Kidney (tissue), 14 donors: Measurements from ENCODE around the gene IL4R. TPM values are rescaled to one million over a fixed set of nuclear protein-coding genes. Genes with fewer than 3 reads are reported as not detected.

Experiments
- DNase-seq, 5 donors: peaks; one replicate each; pipeline ENCODE4 v3.0.0-alpha.2; 2013 to 2020
- FAIRE-seq: peaks from 2 replicates; lab custom pipeline; 2012; peaks lifted over from hg19 to GRCh38; lab: Jason Lieb, UNC
- H3K27ac ChIP-seq, 2 donors: one replicate each; pipeline ENCODE4 v1.7.0; 2013; ENCODE audit warnings: low read depth in 2 of 2, low read length in 2 of 2, inconsistent platforms in 1 of 2
- H3K27me3 ChIP-seq: one replicate; pipeline ENCODE4 v1.7.1; 2013; ENCODE audit warnings: low read length, inconsistent platforms; ENCODE audit not compliant: control insufficient read depth, insufficient read depth
- H3K36me3 ChIP-seq, 3 donors: one replicate each; pipeline versions ENCODE4 v1.7.0 to v1.7.1; 2013; ENCODE audit warnings: low read length in 3 of 3, control low read depth in 1 of 3, inconsistent platforms in 1 of 3; ENCODE audit not compliant: insufficient read depth in 3 of 3, control insufficient read depth in 2 of 3
- H3K4me1 ChIP-seq, 3 donors: one replicate each; pipeline versions ENCODE4 v1.7.0 to v1.7.1; 2013; ENCODE audit warnings: low read length in 3 of 3, inconsistent platforms in 1 of 3, low read depth in 1 of 3; ENCODE audit not compliant: control insufficient read depth in 2 of 3, insufficient read depth in 2 of 3
- H3K4me3 ChIP-seq, 3 donors: one replicate each; pipeline versions ENCODE4 v1.7.0 to v1.8.1; 2013; ENCODE audit warnings: low read length in 3 of 3, control low read depth in 1 of 3, inconsistent platforms in 1 of 3
- H3K9ac ChIP-seq, 3 donors: one replicate each; pipeline versions ENCODE4 v1.7.0 to v1.7.1; 2013; ENCODE audit warnings: low read length in 3 of 3, control low read depth in 1 of 3, inconsistent platforms in 1 of 3
- H3K9me3 ChIP-seq, 3 donors: one replicate each; pipeline versions ENCODE4 v1.7.0 to v1.7.1; 2013; ENCODE audit warnings: low read length in 3 of 3, control low read depth in 1 of 3, inconsistent platforms in 1 of 3; ENCODE audit not compliant: control insufficient read depth in 2 of 3, insufficient read depth in 1 of 3
- CTCF ChIP-seq: IDR thresholded peaks from 3 replicates; pipeline ENCODE4 v1.5.1; 2012; ENCODE audit warnings: mild to moderate bottlenecking, moderate library complexity, borderline replicate concordance; ENCODE audit not compliant: insufficient read depth; ENCODE audit errors: extremely low read depth
- intact Hi-C: fragments of 100-400 bp; cut with DNase I; formaldehyde crosslinking; loops from one replicate; pipeline ENCODE4 v1.11.1; 2022
- polyA plus RNA-seq: library from polyadenylated mRNA; stranded (reverse); fragments of 350-450 nt; fragmentation: Illumina TruSeq; extraction: RNeasy Lipid Tissue Mini Kit (QIAGEN cat#74804); gene quantifications from one replicate; pipeline ENCODE4 v1.2.3, GENCODE V29; 2014; ENCODE audit warnings: low read depth, low replicate concordance; ENCODE audit not compliant: insufficient read depth
- total RNA-seq: library from RNA; stranded (reverse); fragmentation: NEBNext Ultra II Directional; extraction: Animal tissue kit (Norgen Biotek cat#: 25700); gene quantifications from one replicate; pipeline ENCODE4 v1.2.1, GENCODE V29; 2021
- donor health status: control.
- donor health status: control.
- donor health status: control.
- donor health status: control.
- donor health status: control.
- donor health status: DM: yes; HTN: yes; CAD: no.
- donor health status: Normal renal cell carcinoma (clear cell type).

IL4R gene
- total and polyA plus RNA-seq, 2 donors from 2014 or later: 13.8 to 115 TPM

GRCh38 chr16:27362570-27363245 lies 48.9 kb downstream of the IL4R start:
- FAIRE-seq (no peak), DNase-seq (no peak)
- Histone ChIP-seq H3K4me3 (no peak overlapping the region), H3K27me3 (no peaks in the 10 kb centered on the region), H3K36me3 (peaks cover 0 to 5% (median 0%) of the 10 kb centered on the region in 3 donors), H3K9me3 (no peaks in the 10 kb centered on the region), H3K27ac (no peak overlapping the region), H3K9ac (no peak overlapping the region), H3K4me1 (peaks cover 0 to 2% (median 2%) of the 10 kb centered on the region in 3 donors)
- no peak for TF ChIP-seq CTCF
- intact Hi-C loops: loop anchor here (10.0 kb wide), 1 partner anchor 188 kb away; no protein-coding TSS in a partner anchor

GRCh38 chr16:27363246-27363632 lies 49.5 kb downstream of the IL4R start:
- Histone ChIP-seq H3K9ac (no peak overlapping the region), H3K27me3 (no peaks in the 10 kb centered on the region), H3K4me3 (no peak overlapping the region), H3K27ac (no peak overlapping the region), H3K9me3 (no peaks in the 10 kb centered on the region), H3K36me3 (peaks cover 0 to 5% (median 0%) of the 10 kb centered on the region in 3 donors), H3K4me1 (peaks cover 0 to 6% (median 6%) of the 10 kb centered on the region in 3 donors)
- intact Hi-C loops: loop anchor here (10.0 kb wide), 1 partner anchor 188 kb away; no protein-coding TSS in a partner anchor
- TF ChIP-seq CTCF: no peak
- FAIRE-seq (no peak), DNase-seq (no peak)

DNA sequence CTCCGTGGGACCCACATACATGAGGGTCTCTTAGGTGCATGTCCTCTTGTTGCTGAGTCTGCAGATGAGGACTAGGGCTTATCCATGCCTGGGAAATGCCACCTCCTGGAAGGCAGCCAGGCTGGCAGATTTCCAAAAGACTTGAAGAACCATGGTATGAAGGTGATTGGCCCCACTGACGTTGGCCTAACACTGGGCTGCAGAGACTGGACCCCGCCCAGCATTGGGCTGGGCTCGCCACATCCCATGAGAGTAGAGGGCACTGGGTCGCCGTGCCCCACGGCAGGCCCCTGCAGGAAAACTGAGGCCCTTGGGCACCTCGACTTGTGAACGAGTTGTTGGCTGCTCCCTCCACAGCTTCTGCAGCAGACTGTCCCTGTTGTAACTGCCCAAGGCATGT lies 50.0 kb downstream of the IL4R start:
- TF ChIP-seq CTCF: no peak
- H3K9ac ChIP-seq: no peak overlapping the region
- no peak overlapping the region for H3K27ac ChIP-seq
- FAIRE-seq (no peak), DNase-seq (no peak)
- no peak overlapping the region for H3K4me3 ChIP-seq
- peaks cover 0 to 6% (median 6%) of the 10 kb centered on the region in 3 donors for H3K4me1 ChIP-seq
- intact Hi-C loops: loop anchor here (10.0 kb wide), 1 partner anchor 189 kb away; no protein-coding TSS in a partner anchor
- H3K27me3 ChIP-seq: no peaks in the 10 kb centered on the region
- H3K36me3 ChIP-seq: peaks cover 0 to 5% (median 0%) of the 10 kb centered on the region in 3 donors
- no peaks in the 10 kb centered on the region for H3K9me3 ChIP-seq
